GM20000 (cell line): ENCODE results near the gene TSHB.

Source experiments
- DNase-seq: peaks from one replicate; pipeline ENCODE4 v3.0.0; 2012; ENCODE audit warnings: low spot score
- TF ChIP-seq, protein P1 (sequence below): IDR thresholded peaks from 2 replicates; pipeline ENCODE4 v1.5.1; 2012; ENCODE audit warnings: mild to moderate bottlenecking, control low read depth; ENCODE audit errors: extremely low read depth, missing control alignments

TSHB gene

GRCh38 chr1:115029526-115029925 lies at the start of gene TSHB:
Gene TSHB, plus strand, starts transcription at chr1:115029826. Its CDS starts 3,537 bp downstream, at chr1:115033363.
- DNase-seq = no peak

GRCh38 chr1:114982251-114982650 lies 47.4 kb upstream of the TSHB start:
- TF ChIP-seq, protein P1, sequence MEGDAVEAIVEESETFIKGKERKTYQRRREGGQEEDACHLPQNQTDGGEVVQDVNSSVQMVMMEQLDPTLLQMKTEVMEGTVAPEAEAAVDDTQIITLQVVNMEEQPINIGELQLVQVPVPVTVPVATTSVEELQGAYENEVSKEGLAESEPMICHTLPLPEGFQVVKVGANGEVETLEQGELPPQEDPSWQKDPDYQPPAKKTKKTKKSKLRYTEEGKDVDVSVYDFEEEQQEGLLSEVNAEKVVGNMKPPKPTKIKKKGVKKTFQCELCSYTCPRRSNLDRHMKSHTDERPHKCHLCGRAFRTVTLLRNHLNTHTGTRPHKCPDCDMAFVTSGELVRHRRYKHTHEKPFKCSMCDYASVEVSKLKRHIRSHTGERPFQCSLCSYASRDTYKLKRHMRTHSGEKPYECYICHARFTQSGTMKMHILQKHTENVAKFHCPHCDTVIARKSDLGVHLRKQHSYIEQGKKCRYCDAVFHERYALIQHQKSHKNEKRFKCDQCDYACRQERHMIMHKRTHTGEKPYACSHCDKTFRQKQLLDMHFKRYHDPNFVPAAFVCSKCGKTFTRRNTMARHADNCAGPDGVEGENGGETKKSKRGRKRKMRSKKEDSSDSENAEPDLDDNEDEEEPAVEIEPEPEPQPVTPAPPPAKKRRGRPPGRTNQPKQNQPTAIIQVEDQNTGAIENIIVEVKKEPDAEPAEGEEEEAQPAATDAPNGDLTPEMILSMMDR = no peak
- DNase-seq = no peak

More at GRCh38 chr1:115029526-115029925, at the start of gene TSHB:
- TF ChIP-seq, protein P1 = no peak

GRCh38 chr1:114986286-114986685 lies 43.3 kb upstream of the TSHB start:
- TF ChIP-seq, protein P1 = no peak
- DNase-seq = no peak

DNA sequence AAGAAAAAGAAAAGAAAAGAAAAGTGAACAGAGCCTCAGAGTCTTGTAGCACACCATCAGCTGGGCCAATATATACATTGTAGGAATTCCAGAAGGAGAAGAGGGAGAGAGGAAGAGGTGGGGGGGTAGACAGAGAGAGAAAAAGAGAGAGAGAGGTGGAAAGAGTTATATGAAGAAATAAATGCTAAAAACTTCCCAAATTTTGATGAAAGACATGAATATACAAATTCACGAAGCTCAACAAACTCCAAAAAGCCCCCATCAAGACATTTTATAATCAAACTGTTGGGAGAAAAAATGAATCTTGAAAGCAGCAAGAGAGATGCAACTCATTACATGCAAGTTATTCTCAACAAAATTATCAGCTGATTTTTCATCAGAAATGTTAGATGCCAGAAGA lies 41.5 kb upstream of the TSHB start:
- DNase-seq = no peak
- TF ChIP-seq, protein P1 = no peak

GRCh38 chr1:114997510-114998289 lies 31.9 kb upstream of the TSHB start:
- no peak for DNase-seq
- TF ChIP-seq, protein P1 = no peak

DNA sequence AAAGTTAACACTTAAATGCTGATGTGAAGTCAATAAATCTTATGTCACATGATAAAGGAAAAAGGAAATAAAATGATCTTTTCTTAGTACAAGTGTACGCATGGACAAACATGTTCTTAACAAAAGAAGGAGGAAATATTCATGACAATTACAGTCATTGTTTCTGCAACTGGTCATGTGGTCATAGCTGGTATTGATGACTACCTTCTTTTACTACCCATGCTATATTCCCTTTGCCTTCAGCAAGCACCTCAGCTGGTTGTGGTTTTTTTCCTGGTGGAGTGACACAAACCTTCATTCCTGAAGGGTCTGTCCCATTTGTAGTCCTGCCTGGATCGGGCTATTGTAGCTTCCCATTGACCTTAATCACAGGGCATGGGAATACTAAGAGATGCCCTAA lies 23.4 kb upstream of the TSHB start:
- TF ChIP-seq, protein P1 = no peak
- no peak for DNase-seq

GRCh38 chr1:115012006-115012405 lies 17.6 kb upstream of the TSHB start:
- TF ChIP-seq, protein P1 = no peak
- no peak for DNase-seq
